HUES64 (cell line): ENCODE results near the gene ZNF827.
"Not testable (repeated sequence)": the region's sequence is repeated elsewhere in the genome, so short reads cannot be mapped to it uniquely, and the experiment has no call there.

Source experiments
- H3K27ac ChIP-seq: 2 replicates; pipeline ENCODE4 v1.7.0; 2013; ENCODE audit warnings: low read depth, low read length, inconsistent platforms
- H3K27me3 ChIP-seq: 2 replicates; pipeline ENCODE4 v1.6.1; 2013; ENCODE audit warnings: mild to moderate bottlenecking, low read length; ENCODE audit not compliant: insufficient read depth
- H3K36me3 ChIP-seq: 2 replicates; pipeline ENCODE4 v1.6.1; 2013; ENCODE audit warnings: mild to moderate bottlenecking, low read length; ENCODE audit not compliant: insufficient read depth
- H3K4me1 ChIP-seq: 2 replicates; pipeline ENCODE4 v1.6.1; 2013; ENCODE audit warnings: mild to moderate bottlenecking, low read length, moderate library complexity; ENCODE audit not compliant: insufficient read depth
- H3K4me3 ChIP-seq: 2 replicates; pipeline ENCODE4 v1.5.1; 2013; ENCODE audit warnings: mild to moderate bottlenecking, low read length, moderate library complexity
- H3K9ac ChIP-seq: 2 replicates; pipeline ENCODE4 v1.6.1; 2013; ENCODE audit warnings: mild to moderate bottlenecking, low read depth, low read length
- H3K9me3 ChIP-seq: 2 replicates; pipeline ENCODE4 v1.6.1; 2013; ENCODE audit warnings: low read depth, low read length; ENCODE audit not compliant: insufficient read depth
- WGBS: fragments of 150-250, 120-280 bp; methylation state at CpG from one replicate; pipeline ENCODE4 v1.1.7; 2013; ENCODE audit warnings: missing lambda C conversion rate; 5-methylcytosine and 5-hydroxymethylcytosine counted together

The ZNF827 gene

GRCh38 chr4:145840162-145840768, 98.4 kb downstream of the ZNF827 start:
- no peaks in the 10 kb centered on the region for H3K9me3 ChIP-seq
- no peak overlapping the region for H3K9ac ChIP-seq
- 90% methylated on average over 3 of the region's 3 CpGs for WGBS
- peaks cover 22% of the 10 kb centered on the region for H3K4me1 ChIP-seq
- H3K36me3 ChIP-seq, result peaks cover 45% of the 10 kb centered on the region
- H3K27ac ChIP-seq, result no peak overlapping the region
- H3K27me3 ChIP-seq, result no peaks in the 10 kb centered on the region
- no peak overlapping the region for H3K4me3 ChIP-seq

- WGBS, result 89% methylated on average over 10 of the region's 10 CpGs
- Histone ChIP-seq H3K4me3 (no peak overlapping the region), H3K9me3 (no peaks in the 10 kb centered on the region), H3K27ac (peak overlapping the region; percentile 77), H3K4me1 (peaks cover 22% of the 10 kb centered on the region), H3K36me3 (peaks cover 36% of the 10 kb centered on the region), H3K27me3 (no peaks in the 10 kb centered on the region), H3K9ac (peak overlapping the region; percentile 59)
These were observed 99.5 kb downstream of the ZNF827 start for GRCh38 chr4:145839151-145839550.

- H3K9ac ChIP-seq, H3K9me3 ChIP-seq, H3K27me3 ChIP-seq, H3K27ac ChIP-seq, H3K4me3 ChIP-seq: not testable (repeated sequence)
- peaks cover 13% of the 10 kb centered on the region; the same call in 1 of the 2 replicates for H3K36me3 ChIP-seq
- WGBS, result 93% methylated on average over 4 of the region's 4 CpGs
- H3K4me1 ChIP-seq, result peaks cover 23% of the 10 kb centered on the region
These were observed 106.2 kb downstream of the ZNF827 start for GRCh38 chr4:145832384-145832783.

GRCh38 chr4:145830699-145831098, 107.9 kb downstream of the ZNF827 start:
- peaks cover 23% of the 10 kb centered on the region for H3K4me1 ChIP-seq
- no peaks in the 10 kb centered on the region for H3K27me3 ChIP-seq
- WGBS, result 100% methylated on average over 1 of the region's 3 CpGs
- no peak overlapping the region for H3K4me3 ChIP-seq
- H3K9ac ChIP-seq, result no peak overlapping the region
- H3K27ac ChIP-seq, result peak overlapping the region; percentile 34; the same call in 1 of the 2 replicates
- peaks cover 13% of the 10 kb centered on the region; the same call in 1 of the 2 replicates for H3K36me3 ChIP-seq
- no peaks in the 10 kb centered on the region for H3K9me3 ChIP-seq

GRCh38 chr4:145829629-145830395, 108.8 kb downstream of the ZNF827 start:
- H3K4me1 ChIP-seq, result peaks cover 25% of the 10 kb centered on the region
- H3K27ac ChIP-seq, result no peak overlapping the region
- 88% methylated on average over 5 of the region's 5 CpGs for WGBS
- H3K9me3 ChIP-seq, result no peaks in the 10 kb centered on the region
- no peak overlapping the region for H3K9ac ChIP-seq
- H3K4me3 ChIP-seq, result no peak overlapping the region
- peaks cover 21% of the 10 kb centered on the region for H3K36me3 ChIP-seq
- no peaks in the 10 kb centered on the region for H3K27me3 ChIP-seq

- Histone ChIP-seq H3K4me1 (peaks cover 34% of the 10 kb centered on the region), H3K27me3 (no peaks in the 10 kb centered on the region), H3K27ac (no peak overlapping the region), H3K9ac (no peak overlapping the region), H3K4me3 (no peak overlapping the region), H3K9me3 (no peaks in the 10 kb centered on the region), H3K36me3 (peaks cover 21% of the 10 kb centered on the region)
- WGBS, result 60% methylated on average over 1 of the region's 3 CpGs
These were observed 109.7 kb downstream of the ZNF827 start for GRCh38 chr4:145828802-145829485.

GRCh38 chr4:145827885-145828284, 110.7 kb downstream of the ZNF827 start:
- Histone ChIP-seq H3K27me3 (no peaks in the 10 kb centered on the region), H3K36me3 (peaks cover 27% of the 10 kb centered on the region), H3K9me3 (no peaks in the 10 kb centered on the region), H3K4me1 (peaks cover 45% of the 10 kb centered on the region), H3K9ac (no peak overlapping the region), H3K4me3 (no peak overlapping the region), H3K27ac (no peak overlapping the region)
- WGBS, result 87% methylated on average over 11 of the region's 11 CpGs

GRCh38 chr4:145825255-145825654, 113.4 kb downstream of the ZNF827 start:
- 95% methylated on average over 7 of the region's 7 CpGs for WGBS
- no peak overlapping the region for H3K4me3 ChIP-seq
- H3K9me3 ChIP-seq, result no peaks in the 10 kb centered on the region
- no peak overlapping the region for H3K27ac ChIP-seq
- H3K36me3 ChIP-seq, result peaks cover 33% of the 10 kb centered on the region
- H3K4me1 ChIP-seq, result peaks cover 47% of the 10 kb centered on the region
- no peaks in the 10 kb centered on the region for H3K27me3 ChIP-seq
- H3K9ac ChIP-seq, result no peak overlapping the region

- peaks cover 39% of the 10 kb centered on the region for H3K4me1 ChIP-seq
- no peaks in the 10 kb centered on the region for H3K27me3 ChIP-seq
- H3K4me3 ChIP-seq, result no peak overlapping the region
- no peak overlapping the region for H3K27ac ChIP-seq
- H3K9ac ChIP-seq, result no peak overlapping the region
- peaks cover 41% of the 10 kb centered on the region for H3K36me3 ChIP-seq
- H3K9me3 ChIP-seq, result no peaks in the 10 kb centered on the region
- 72% methylated on average over 3 of the region's 3 CpGs for WGBS
These were observed 114.2 kb downstream of the ZNF827 start for GRCh38 chr4:145824463-145824862.

- peaks cover 38% of the 10 kb centered on the region for H3K4me1 ChIP-seq
- H3K9me3 ChIP-seq, result no peaks in the 10 kb centered on the region
- H3K27ac ChIP-seq, result no peak overlapping the region
- 90% methylated on average over 4 of the region's 4 CpGs for WGBS
- H3K9ac ChIP-seq, result no peak overlapping the region
- H3K36me3 ChIP-seq, result peaks cover 46% of the 10 kb centered on the region
- no peak overlapping the region for H3K4me3 ChIP-seq
- H3K27me3 ChIP-seq, result no peaks in the 10 kb centered on the region
These were observed 114.9 kb downstream of the ZNF827 start for GRCh38 chr4:145823743-145824142.

- no peaks in the 10 kb centered on the region for H3K9me3 ChIP-seq
- peaks cover 38% of the 10 kb centered on the region for H3K4me1 ChIP-seq
- peaks cover 54% of the 10 kb centered on the region for H3K36me3 ChIP-seq
- no peaks in the 10 kb centered on the region for H3K27me3 ChIP-seq
- H3K4me3 ChIP-seq, result no peak overlapping the region
- WGBS, result 91% methylated on average over 3 of the region's 4 CpGs
- no peak overlapping the region for H3K27ac ChIP-seq
- no peak overlapping the region for H3K9ac ChIP-seq
These were observed 116.0 kb downstream of the ZNF827 start for GRCh38 chr4:145822581-145822980.
